ENCODE data around the gene IL18BP. TPM values are rescaled to one million over a fixed set of nuclear protein-coding genes. Genes with fewer than 3 reads are reported as not detected.

The IL18BP gene
- total and polyA plus RNA-seq, 9 of the 15 experiments (the other 6 are each of a cell fraction or from before 2014, with no cell fraction given), result 0.34 to 9.4 (median 3.2) TPM

DNA sequence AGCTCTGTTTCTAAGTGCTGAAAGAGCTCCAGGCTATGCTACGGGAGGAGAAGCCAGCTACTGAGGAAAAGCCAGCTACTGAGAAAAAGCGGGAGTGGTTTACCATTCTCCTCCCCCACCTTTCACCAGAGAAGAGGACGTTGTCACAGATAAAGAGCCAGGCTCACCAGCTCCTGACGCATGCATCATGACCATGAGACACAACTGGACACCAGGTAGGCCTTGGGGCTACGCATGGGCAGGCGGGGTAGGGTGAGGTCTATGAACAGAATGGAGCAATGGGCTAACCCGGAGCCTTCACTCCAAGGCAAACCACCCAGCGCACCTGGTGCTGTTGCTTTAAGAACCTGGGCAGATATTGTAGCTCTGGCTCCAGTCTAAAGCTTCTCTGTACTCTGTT, 1.1 kb downstream of the IL18BP start (continued):
- TF ChIP-seq, protein P1, sequence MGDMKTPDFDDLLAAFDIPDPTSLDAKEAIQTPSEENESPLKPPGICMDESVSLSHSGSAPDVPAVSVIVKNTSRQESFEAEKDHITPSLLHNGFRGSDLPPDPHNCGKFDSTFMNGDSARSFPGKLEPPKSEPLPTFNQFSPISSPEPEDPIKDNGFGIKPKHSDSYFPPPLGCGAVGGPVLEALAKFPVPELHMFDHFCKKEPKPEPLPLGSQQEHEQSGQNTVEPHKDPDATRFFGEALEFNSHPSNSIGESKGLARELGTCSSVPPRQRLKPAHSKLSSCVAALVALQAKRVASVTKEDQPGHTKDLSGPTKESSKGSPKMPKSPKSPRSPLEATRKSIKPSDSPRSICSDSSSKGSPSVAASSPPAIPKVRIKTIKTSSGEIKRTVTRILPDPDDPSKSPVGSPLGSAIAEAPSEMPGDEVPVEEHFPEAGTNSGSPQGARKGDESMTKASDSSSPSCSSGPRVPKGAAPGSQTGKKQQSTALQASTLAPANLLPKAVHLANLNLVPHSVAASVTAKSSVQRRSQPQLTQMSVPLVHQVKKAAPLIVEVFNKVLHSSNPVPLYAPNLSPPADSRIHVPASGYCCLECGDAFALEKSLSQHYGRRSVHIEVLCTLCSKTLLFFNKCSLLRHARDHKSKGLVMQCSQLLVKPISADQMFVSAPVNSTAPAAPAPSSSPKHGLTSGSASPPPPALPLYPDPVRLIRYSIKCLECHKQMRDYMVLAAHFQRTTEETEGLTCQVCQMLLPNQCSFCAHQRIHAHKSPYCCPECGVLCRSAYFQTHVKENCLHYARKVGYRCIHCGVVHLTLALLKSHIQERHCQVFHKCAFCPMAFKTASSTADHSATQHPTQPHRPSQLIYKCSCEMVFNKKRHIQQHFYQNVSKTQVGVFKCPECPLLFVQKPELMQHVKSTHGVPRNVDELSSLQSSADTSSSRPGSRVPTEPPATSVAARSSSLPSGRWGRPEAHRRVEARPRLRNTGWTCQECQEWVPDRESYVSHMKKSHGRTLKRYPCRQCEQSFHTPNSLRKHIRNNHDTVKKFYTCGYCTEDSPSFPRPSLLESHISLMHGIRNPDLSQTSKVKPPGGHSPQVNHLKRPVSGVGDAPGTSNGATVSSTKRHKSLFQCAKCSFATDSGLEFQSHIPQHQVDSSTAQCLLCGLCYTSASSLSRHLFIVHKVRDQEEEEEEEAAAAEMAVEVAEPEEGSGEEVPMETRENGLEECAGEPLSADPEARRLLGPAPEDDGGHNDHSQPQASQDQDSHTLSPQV (IDR thresholded peaks at IDR 0.05), result 0 out of 2 replicates have a peak, but pooled peaks have one; percentile 38
- TF ChIP-seq ZNF134 (CRISPR knock-in tag; conservative IDR thresholded peaks at IDR 0.05) (no peak), CREB3 (tag; conservative IDR thresholded peaks at IDR 0.05; ENCODE audit: low read depth) (0 out of 2 replicates have a peak, but pooled peaks have one; percentile 19), CBX8 (IDR thresholded peaks at IDR 0.05; ENCODE audit: borderline replicate concordance, extremely low read depth, low read depth, low read length, poor library complexity, severe bottlenecking) (no peak), L3MBTL2 (IDR thresholded peaks at IDR 0.05) (peak; percentile 20; the same call in 1 of the 2 replicates), ZFP91 (CRISPR knock-in tag; IDR thresholded peaks at IDR 0.05) (peak; percentile 82), ZNF766 (CRISPR knock-in tag; conservative IDR thresholded peaks at IDR 0.05) (no peak), MBD2 (IDR thresholded peaks at IDR 0.05; ENCODE audit: borderline replicate concordance, low read depth) (no peak), CREM (IDR thresholded peaks at IDR 0.05; ENCODE audit: low read depth) (peak; percentile 84)
